Activated CD4-positive, alpha-beta T cell treated with anti-CD3 and anti-CD28 coated beads, Interleukin-2, amount 50 U/mL, for 48 hours (primary cell): ENCODE measurements around the gene COTL1.
A peak's percentile ranks its signal among the peaks of the same experiment; 100 is the strongest.

Source experiments
- DNase-seq, 2 experiments: peaks; one replicate each; pipeline ENCODE4 v3.0.0-alpha.2; 2020

The COTL1 gene

DNA sequence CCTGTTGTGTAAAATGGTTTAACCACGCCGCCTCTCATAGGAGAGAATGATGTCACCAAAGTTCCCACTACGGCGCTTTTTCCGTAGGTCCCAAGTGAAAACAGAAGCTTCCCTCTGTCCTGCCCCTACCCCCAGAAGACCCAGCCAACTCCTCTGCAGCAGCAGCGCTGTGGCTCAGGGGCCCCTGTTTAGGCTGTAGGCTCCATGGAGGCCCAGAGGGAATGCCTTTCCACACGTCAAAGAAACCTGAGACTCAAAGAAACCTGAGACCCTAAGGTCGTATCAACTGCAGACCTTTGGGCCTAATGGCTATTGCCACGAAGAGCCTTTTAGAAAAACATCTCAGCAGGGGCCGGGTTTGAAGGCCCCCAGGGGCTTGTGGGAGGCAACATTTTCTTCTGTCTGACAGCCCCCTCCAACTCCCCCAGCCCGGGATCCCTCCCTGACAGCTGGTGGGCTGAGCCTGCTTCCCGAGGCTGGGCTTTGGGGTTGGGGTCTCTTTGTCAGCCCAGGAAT is 70.3 kb downstream of the COTL1 start:
- DNase-seq: peak; percentile 52 to 66

DNA sequence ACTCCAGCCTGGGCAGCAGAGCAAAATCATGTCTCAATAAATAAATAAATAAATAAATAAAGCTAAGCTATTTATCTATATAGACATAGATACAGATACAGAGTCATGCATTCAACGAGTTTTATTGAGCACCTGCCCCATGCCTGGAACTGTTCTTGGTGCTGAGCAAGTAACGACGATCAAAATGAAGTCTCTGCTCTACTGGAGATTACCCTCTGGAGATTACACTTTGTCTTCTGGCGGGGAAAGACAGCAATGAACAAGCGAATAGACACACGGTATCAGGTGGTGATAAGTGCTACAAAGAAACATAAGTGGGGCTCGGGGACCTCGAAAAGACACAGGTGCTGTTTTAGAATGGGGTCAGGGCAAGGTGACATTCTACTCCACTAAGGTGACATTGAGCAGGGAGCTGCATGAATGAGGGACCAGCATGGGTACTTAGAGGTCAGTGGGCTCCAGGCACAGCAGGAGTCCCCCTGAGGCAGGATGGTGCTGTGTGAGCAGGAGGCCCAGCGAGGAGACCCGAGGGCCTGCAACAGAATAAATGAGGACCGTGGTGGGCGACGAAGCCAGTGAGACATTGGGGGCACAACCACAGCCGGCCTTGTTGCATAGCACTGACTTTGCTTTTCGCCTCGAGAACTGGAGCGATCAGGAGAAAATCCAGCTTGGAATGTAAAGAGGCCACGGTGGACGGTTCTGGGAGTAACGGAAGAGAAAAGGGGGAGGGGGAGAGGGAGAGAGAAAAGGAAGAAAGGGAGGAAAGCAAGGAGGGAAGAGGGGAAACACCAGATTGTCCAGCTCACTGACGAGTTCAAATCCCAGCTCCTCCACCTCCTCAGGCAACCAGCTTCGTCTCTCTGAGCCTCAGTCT is 71.0 kb downstream of the COTL1 start:
- no peak for DNase-seq

DNA sequence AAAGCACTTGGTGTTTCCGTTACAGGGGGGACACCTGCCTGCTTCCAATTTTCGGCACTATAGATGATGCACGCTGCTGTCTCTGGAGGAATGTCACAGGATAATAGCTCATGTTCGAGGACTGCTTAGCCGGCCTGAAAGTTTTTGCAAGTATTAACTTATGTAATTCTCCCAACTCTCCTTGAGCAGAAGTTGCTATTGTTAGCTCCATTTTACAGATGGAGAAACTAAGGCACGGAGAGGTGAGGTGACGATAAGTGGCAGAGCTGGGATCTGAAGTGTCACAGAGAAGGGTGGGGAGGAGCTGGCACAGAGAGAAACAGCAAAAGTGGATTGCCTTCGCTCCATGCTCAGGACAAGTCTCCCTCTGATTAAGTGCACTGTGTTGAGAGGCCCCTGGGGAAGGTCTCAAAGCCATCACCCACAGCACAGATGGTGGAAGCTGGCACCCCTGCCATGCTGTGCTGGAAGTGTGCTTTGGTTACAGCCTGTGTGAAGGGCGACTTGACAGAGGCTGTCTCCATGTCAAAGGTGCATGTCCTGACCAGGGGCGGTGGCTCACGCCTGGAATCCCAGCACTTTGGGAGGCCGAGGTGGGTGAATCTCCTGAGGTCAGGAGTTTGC is 72.7 kb downstream of the COTL1 start:
- no peak for DNase-seq

DNA sequence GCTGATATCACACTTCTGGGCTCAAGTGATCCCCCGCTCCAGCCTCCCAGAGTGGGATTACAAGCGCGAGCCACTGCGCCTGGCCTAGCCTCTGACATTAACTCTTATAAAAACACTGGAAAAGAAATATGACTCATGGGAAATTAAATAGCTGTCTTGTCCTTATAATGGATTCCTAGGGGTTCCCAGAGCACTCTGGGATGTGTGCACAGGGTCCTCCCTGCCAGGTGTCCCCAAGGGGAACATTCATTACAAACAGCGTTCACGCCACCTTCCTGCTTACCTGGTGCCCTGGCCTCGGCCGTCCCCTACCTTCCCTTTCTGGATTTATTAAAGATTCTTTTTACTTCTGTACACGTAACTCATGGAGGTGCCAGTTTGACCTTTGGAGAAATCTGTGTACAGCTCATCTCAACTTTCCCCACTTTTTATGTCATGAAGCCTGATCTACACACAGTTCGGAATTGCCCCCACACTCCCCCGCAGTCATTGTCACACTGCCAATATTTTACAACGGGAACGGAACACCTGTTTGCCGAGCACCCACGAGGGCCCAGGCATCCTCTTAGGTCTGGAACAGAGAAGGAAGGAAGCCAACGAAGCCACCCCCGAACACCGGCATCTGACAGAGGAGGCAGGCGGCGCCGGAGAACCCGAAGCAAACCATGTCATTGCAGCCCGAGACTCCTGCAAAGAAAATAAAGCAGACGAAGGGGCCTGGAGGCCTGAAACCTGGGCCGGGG is 73.7 kb downstream of the COTL1 start:
- DNase-seq: peak; percentile 36 to 52

DNA sequence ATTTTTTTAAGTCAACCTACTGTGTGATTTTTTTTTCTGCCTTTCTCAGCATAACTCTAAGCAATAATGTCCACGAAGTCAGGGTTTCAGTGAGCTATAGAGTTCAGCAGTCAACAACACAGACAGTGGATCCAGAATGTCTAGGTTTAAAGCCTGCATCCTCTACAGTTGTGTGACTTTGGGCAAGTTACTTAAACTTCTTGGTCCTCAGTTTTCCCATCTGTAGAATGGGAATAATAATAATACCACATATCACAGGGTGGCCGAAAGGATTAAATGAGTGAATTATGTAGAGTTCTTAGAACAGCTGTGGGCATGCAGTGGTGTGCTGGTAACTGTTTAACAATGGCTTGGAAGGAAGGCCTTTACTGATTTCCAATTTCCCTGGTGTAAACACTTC is 74.6 kb downstream of the COTL1 start:
- no peak for DNase-seq

DNA sequence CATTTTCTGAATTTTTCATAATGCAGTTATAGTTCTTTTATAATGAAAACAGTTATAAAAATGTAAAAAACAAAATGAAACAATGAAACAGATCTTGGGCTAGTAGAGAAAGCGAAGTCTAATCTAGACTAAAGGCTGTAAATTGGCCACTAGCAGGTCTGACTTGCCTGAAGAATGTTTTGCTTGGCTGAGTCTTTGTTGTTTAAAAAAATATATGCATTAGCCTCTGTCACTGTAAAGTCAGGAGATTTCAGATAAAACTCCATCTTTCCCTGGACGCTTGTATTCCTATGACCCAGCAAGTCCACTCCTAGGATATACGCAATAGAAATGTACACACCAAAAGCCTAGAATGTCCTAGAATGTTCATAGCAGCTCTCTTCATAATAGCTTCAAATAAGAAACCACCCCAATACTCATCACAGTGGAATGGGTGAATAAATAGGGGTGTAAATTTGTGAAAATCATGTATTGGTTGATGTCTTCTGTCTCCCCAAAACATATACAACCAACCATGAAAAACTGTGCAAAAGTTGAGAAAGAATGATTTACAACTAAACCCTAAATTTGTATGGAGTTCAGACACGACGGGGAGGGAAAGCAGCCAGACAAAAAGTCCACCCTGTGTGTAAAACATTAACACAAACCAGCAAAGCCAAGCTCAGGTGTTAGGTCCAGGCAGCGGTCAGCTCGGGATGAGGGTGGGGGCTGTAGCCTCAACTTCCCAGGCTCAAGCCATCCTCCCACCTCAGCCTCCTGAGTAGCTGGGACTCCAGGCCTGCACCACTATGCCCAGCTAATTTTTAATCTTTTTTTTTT is 75.7 kb downstream of the COTL1 start:
- DNase-seq: no peak

DNA sequence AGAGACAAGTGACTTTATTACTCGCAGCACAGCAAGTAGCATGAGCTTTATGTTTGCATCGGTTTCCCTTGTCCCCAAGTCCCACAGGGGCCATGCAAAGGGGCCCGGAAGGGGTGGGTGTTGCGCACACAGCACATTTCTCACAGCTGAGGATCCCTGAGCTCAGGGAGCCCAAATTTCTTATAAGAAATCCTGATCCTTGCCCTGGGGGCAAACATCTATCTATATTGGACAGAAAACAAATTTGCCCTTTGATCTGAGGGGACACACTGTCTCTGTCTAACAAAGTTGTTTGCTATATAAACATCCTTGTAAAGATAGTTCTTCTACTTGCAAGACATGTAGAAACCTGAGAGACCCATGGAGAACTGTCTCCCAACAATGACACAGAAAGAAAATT is 77.7 kb downstream of the COTL1 start:
- DNase-seq: no peak

DNA sequence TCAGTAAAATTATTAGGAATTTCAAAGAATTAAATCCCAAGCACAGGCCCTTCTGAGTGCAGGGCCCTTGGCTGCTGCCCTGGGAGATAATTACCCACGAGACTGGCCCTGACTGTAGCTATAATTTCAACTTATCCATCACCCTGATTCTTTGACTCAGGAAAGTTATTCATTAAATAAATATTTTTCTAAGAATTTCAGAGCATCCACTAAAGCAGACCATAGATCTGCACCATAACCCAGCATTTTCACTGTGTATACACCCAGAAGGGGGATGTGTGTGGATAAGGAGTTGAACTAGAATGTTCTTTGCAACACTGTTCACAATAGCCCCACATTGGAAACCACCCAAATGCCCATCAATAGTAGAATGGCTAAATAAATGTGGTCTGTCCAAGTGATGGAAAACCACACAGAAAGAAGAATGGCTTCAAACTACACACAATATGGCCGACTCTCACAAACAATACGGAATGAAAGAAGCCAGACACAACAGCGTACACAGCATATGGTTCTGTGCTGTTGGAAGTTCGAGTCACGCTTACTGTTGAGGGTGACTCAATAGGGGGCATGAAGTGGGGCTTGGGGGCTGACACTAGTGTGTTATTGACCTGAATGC is 79.5 kb downstream of the COTL1 start:
- DNase-seq: no peak

DNA sequence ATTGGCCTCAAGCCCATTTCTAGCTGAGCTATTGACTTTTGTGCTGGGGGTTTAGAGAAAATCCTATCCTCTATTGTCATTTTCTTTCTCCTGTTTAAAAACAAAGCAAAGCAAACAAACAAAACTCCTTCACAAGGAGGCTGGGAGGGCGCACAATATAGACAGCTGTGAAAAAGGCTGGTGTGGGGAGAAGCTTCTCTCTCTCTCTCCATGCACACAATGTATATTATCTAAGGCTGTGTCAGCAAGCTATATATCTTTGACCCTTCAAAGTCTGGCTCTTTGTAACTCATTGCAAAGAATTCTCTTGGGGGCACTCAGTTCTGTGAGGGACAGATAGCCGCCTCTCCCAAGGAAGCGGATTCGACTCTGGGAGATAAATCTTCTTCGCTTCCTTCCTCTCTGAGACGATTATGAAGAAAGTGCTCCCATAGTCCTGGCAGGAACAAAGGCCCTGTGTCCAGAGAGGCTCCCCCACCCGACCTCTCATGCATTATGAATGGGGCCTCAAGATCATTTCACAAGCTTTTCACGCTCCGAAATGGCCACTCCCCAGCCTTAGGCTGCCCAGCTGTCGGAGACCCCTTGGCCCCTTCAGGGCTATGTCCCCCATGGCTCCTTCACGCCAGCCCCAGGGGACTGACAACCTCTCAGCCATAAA is 80.3 kb downstream of the COTL1 start:
- DNase-seq: no peak

DNA sequence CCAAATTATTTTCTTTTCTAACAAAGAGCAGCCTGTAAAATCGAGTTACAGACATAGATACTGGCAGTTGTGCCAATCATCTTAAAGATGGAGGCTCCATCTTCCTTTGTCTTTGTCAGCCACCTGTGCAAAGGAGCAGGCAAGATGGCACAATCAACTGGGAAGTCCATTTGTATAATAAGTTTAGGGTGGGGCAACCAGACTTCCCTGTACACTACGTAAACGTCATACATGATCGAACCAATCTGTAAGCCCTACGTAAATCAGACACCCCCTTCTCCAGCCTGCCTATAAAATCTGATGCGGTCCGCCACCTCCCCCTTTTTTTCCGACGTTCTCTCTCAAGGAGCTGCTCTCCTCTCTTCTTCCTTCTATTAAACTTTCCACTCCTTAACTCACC is 82.0 kb downstream of the COTL1 start:
- DNase-seq: no peak

DNA sequence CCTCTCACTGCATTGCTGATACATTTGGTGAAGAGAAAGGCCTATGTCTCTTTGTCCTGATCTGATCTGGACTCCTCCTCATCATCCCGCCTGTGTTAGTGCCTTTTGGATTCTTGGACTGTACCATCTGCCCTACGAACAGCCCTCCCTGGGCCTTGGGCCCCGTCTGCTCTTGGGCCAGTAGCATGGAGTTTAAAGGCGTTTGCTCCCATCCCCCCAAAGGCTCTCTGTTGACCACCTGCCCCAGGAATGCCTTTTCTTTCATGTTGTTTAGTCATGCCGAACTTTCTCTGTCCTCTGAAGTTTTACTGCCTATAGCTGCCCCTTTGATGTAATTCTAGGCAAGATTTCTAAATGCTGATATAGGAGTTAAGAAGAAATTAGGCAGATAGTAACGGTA is 82.5 kb downstream of the COTL1 start:
- DNase-seq: no peak

DNA sequence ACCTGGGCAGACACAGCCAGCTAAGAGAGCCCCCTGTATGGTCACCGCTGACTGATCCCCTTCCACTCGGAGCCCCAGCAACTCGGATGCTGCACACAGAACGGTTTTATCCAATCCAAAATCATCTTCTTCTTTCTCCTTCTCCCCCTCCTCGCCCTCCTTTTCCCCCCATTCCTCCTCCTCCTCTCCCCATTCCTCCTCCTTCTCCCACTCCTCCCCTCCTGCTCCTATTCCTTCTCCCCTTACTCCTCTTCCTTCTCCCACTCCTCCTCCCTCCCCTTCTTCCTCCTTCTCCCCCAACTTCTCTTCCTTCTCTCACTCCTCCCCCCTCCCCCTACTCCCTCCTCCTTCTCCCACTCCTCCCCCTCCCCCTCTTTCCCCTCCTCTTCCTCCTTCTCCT is 83.1 kb downstream of the COTL1 start:
- DNase-seq: no peak

DNA sequence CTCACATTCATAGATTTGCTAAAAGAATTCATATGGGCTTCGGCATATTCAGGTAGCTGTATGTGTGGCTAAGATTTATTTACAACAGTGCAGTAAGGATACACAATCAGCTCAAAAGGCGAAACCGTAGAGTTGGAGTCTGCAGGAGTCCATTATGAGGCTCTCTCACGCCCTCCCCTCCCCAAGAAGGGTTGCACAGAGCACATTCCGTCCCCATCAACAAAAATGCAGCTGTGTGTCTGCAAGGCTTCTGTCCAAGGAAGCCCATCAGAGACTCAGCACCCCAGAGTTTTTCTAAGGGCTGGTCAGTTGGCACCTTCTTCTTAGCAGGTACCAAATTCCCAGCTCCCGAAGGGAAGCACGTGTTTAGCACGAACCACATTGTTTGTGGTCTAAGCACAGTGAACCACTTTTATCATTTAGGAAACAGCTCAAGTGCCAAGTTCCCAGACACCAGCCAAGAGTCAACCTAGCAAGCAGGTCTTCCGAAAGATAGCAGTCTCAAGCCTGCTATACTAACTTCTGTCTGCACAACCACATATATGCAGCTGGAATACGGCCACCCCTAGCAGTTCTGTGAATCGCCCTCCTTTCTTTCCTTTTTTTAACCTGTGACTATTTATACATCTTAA is 84.9 kb downstream of the COTL1 start:
- no peak for DNase-seq

DNA sequence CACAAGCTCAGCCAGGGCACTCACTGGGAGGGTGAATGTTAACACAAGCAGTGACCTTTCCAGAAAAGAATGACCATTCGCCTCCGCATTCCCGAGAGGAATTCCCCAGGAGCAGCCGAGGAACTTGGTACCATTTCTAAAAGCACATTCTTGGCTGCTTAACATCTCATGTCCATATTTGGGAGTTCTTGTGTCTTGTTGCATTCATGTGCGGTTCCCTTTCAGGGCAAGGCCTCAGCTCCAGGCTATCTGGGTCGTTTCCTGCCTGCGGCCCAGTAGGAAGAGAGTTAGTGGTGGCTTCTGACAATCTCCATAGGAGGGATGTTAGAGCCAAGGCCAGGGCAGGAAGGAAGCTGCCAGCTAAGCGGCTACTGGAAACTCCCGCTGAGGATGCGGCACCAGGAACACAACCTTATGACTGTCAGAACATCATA is 85.6 kb downstream of the COTL1 start:
- DNase-seq: no peak

DNA sequence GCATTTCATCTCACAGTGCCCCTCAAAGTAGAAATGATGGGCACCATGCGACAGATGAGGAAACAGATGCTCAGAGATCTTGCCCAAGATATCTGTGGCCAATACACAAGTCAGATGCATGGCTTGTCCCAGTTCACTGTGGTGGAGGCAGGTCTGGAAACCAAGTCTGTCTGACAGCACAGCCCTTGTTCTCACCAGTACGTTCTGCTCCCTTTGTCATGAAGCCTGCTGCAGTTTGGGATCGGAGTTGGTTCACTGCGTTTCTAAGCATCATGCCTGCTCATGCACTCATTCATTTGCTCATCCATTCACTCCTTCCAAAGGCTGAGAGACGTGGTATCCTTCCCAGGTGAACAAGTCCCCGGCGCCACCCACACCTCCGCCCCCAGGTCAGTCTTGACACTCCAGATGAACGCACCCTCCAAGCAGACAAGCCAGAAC is 86.2 kb downstream of the COTL1 start:
- DNase-seq: no peak

DNA sequence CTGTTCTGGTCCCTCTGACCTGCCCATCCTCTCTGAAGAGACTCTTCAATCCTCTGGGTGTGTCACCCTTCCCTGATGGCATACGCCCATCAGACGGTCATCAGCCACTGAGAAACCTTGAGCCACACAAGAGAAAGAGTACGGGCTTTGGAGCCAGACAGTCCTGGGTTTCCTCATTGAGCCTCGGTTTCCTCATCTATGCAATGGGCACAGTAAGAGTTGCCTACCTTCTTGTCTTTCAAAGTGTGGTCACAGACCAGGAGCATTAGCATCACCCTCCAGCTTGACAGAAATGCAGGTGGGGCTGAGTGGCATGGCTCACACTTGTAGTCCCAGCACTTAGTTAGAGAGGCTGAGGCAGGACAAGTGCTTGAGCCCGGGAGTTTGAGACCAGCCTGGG is 87.3 kb downstream of the COTL1 start:
- DNase-seq: no peak

DNA sequence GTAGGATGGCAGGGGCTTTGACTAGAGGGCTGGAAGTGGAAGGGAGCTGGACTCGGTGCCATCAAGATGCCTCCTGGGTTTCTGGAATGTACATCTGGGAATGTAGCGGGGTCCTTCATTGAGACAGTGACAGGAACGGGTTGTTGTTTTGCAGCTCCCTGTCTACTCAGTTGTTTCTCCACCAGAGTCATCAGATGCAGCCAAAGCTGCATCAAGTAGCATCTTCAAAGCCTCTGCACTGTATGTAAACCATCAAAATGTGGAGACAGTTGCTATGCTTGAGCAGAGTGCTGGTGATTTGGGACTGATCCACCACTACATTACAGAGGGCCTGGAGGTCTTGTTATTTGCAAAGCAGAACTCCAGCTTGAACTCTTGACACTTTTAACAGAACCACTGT is 88.3 kb downstream of the COTL1 start:
- DNase-seq: no peak

DNA sequence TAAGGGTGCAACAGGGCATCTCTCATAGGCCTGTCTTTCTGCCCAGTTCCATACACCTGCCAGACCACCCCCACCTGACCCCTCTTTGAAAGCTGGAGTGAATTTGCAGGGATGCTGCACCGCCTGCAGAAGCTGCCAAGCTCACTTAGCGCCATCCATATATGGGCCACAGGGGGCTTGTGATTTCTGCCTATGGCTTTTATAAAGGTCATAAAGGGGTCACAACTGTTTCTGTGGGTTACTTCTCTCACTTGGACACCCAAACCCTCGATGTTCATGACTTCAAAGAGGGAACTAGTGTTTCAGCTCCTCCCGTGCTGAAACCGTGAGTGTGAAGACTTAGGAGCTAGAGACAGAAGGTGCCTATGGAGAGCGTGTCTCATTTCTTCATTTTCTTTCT is 89.6 kb downstream of the COTL1 start:
- no peak for DNase-seq

DNA sequence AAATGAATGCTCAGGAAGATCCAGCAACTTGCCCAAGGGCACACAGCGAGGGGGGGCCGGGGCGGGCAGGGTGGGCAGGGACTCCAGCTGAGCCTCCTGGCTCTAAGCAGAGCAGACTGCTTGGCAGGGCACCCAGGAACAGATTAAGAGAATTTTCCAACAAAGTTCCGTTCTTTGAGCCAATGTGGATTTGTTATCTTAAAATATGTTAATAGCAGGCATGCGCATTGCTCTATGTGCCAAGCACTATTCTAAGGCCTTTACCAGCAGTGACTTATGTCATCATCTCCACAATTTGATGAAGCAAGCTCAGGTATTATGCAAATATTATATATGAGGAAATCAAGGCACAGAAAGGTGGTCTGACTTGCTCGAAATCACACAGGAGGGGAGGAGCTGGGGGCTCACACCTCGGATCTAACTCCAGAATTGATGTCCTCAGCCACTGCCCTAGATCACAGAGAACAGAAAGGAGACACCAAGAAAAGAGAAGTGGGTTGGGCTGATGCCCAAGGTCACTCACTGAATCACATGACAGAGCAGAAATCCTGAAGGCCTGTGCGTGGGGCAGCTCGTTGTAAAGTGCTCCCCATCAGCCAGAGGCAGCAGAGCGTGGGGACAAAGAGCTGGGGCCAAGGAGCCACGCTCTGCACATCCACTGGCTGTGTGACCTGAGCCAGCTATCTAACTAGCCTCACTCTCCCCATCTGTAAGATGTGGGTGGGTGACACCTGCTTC is 90.2 kb downstream of the COTL1 start:
- no peak for DNase-seq

DNA sequence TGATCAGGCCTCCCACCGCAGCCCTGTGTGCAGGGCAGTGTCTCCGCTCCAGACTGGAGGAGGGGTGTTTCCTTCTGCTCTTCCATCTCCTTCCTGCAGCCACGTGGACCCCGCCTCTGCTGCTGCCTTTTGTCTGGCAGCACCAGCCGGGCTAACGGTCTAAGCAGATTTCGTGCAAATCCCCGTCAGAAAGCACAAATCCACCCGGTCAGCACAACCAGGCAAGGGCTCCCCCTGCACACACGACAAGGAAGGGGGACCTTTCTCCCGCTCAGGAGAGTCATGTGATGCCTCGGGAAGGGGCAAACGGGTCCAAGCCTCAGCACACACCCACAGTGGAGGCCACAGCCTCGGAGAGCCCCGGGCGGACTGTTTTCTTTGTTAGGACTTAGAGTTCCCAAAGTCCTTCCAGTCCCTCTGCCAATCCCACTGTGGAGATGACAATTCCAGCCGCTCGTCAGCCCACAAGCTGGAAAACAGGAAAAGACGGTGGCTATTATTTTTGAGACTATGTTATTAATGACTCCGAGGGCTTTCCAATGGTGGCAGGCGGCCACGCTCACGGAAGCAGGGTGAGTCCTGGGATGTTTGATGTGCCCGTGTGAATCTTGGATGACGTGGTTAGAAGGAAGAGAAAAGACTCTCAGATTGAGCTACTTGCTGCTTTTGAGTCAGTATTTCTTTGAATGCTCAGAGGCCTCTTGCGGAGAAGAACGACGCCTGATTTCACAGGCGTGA is 90.9 kb downstream of the COTL1 start:
- DNase-seq: no peak
